Endothelial cell (in vitro differentiated cells): Measurements from ENCODE around the gene XXYLT1. TPM values are rescaled to one million over a fixed set of nuclear protein-coding genes. Genes with fewer than 3 reads are reported as not detected.

Experiments
- DNase-seq: peaks from one replicate; pipeline ENCODE4 v3.0.0; 2021; ENCODE audit warnings: low spot score
- H3K27ac Mint-ChIP-seq: one replicate; pipeline ENCODE4 v1.8.0; 2021; ENCODE audit warnings: mixed read lengths, inconsistent platforms; ENCODE audit not compliant: unreplicated experiment
- H3K27me3 Mint-ChIP-seq: one replicate; pipeline ENCODE4 v1.8.0; 2021; ENCODE audit warnings: mild to moderate bottlenecking, moderate library complexity, mixed read lengths, inconsistent platforms; ENCODE audit not compliant: unreplicated experiment
- H3K36me3 Mint-ChIP-seq: one replicate; pipeline ENCODE4 v1.8.0; 2021; ENCODE audit warnings: mild to moderate bottlenecking, low read depth, mixed read lengths, inconsistent platforms; ENCODE audit not compliant: unreplicated experiment
- H3K4me1 Mint-ChIP-seq: one replicate; pipeline ENCODE4 v1.8.0; 2021; ENCODE audit warnings: mild to moderate bottlenecking, mixed read lengths, inconsistent platforms; ENCODE audit not compliant: unreplicated experiment
- H3K4me3 Mint-ChIP-seq: one replicate; pipeline ENCODE4 v1.8.0; 2021; ENCODE audit warnings: mild to moderate bottlenecking, mixed read lengths, inconsistent platforms; ENCODE audit not compliant: unreplicated experiment
- H3K9me3 Mint-ChIP-seq: one replicate; pipeline ENCODE4 v1.8.0; 2021; ENCODE audit warnings: mixed read lengths, inconsistent platforms; ENCODE audit not compliant: unreplicated experiment
- CTCF ChIP-seq: fragments of 200-600 bp; sonication (generic); IDR thresholded peaks from one replicate; pipeline ENCODE4 v1.5.0; 2021; ENCODE audit warnings: antibody characterized with exemption; ENCODE audit not compliant: unreplicated experiment
- total RNA-seq: library from RNA; stranded (reverse); fragmentation: NEBNext Ultra II Directional; extraction: Animal tissue kit (Norgen Biotek cat#: 25700); gene quantifications from one replicate; pipeline ENCODE4 v1.2.1, GENCODE V29; 2021; ENCODE audit not compliant: unreplicated experiment

XXYLT1 gene
- total RNA-seq, 1 donor from 2014 or later, result 25.0 TPM

- no peak for DNase-seq
- no peak for TF ChIP-seq CTCF
- Mint-ChIP-seq H3K27me3 (peaks cover 14% of the 10 kb centered on the region), H3K36me3 (peaks cover 1% of the 10 kb centered on the region), H3K27ac (no peak overlapping the region), H3K4me1 (peaks cover 16% of the 10 kb centered on the region), H3K9me3 (no peaks in the 10 kb centered on the region), H3K4me3 (no peak overlapping the region)
Measured at GRCh38 chr3:195059471-195060216, 211.3 kb downstream of the XXYLT1 start.

GRCh38 chr3:195059006-195059350, 212.0 kb downstream of the XXYLT1 start:
- no peak for DNase-seq
- no peak overlapping the region for H3K27ac Mint-ChIP-seq
- no peak for TF ChIP-seq CTCF
- peaks cover 18% of the 10 kb centered on the region for H3K4me1 Mint-ChIP-seq
- H3K36me3 Mint-ChIP-seq, result no peaks in the 10 kb centered on the region
- H3K4me3 Mint-ChIP-seq, result no peak overlapping the region
- peaks cover 16% of the 10 kb centered on the region for H3K27me3 Mint-ChIP-seq
- H3K9me3 Mint-ChIP-seq, result no peaks in the 10 kb centered on the region

GRCh38 chr3:195058336-195059005, 212.5 kb downstream of the XXYLT1 start:
- Mint-ChIP-seq H3K27me3 (peaks cover 17% of the 10 kb centered on the region), H3K4me1 (peaks cover 18% of the 10 kb centered on the region), H3K4me3 (no peak overlapping the region), H3K36me3 (no peaks in the 10 kb centered on the region), H3K27ac (no peak overlapping the region), H3K9me3 (no peaks in the 10 kb centered on the region)
- no peak for DNase-seq
- no peak for TF ChIP-seq CTCF

GRCh38 chr3:195057716-195058115, 213.2 kb downstream of the XXYLT1 start:
- no peak for TF ChIP-seq CTCF
- no peak for DNase-seq
- peaks cover 17% of the 10 kb centered on the region for H3K27me3 Mint-ChIP-seq
- H3K9me3 Mint-ChIP-seq, result no peaks in the 10 kb centered on the region
- no peak overlapping the region for H3K27ac Mint-ChIP-seq
- no peak overlapping the region for H3K4me3 Mint-ChIP-seq
- H3K4me1 Mint-ChIP-seq, result peaks cover 22% of the 10 kb centered on the region
- H3K36me3 Mint-ChIP-seq, result no peaks in the 10 kb centered on the region

GRCh38 chr3:195056506-195056905, 214.5 kb downstream of the XXYLT1 start:
- Mint-ChIP-seq H3K4me3 (no peak overlapping the region), H3K27ac (no peak overlapping the region), H3K36me3 (no peaks in the 10 kb centered on the region), H3K9me3 (no peaks in the 10 kb centered on the region), H3K27me3 (peaks cover 15% of the 10 kb centered on the region), H3K4me1 (peaks cover 19% of the 10 kb centered on the region)
- no peak for TF ChIP-seq CTCF
- no peak for DNase-seq
